NAMALWA (cell line): ENCODE measurements around the gene NEBL.
"Not testable (repeated sequence)": the region's sequence is repeated elsewhere in the genome, so short reads cannot be mapped to it uniquely, and the experiment has no call there.

Experiments
- DNase-seq: peaks from one replicate; pipeline ENCODE4 v3.0.0-alpha.2; 2015; ENCODE audit warnings: low spot score

Gene NEBL, protein sequence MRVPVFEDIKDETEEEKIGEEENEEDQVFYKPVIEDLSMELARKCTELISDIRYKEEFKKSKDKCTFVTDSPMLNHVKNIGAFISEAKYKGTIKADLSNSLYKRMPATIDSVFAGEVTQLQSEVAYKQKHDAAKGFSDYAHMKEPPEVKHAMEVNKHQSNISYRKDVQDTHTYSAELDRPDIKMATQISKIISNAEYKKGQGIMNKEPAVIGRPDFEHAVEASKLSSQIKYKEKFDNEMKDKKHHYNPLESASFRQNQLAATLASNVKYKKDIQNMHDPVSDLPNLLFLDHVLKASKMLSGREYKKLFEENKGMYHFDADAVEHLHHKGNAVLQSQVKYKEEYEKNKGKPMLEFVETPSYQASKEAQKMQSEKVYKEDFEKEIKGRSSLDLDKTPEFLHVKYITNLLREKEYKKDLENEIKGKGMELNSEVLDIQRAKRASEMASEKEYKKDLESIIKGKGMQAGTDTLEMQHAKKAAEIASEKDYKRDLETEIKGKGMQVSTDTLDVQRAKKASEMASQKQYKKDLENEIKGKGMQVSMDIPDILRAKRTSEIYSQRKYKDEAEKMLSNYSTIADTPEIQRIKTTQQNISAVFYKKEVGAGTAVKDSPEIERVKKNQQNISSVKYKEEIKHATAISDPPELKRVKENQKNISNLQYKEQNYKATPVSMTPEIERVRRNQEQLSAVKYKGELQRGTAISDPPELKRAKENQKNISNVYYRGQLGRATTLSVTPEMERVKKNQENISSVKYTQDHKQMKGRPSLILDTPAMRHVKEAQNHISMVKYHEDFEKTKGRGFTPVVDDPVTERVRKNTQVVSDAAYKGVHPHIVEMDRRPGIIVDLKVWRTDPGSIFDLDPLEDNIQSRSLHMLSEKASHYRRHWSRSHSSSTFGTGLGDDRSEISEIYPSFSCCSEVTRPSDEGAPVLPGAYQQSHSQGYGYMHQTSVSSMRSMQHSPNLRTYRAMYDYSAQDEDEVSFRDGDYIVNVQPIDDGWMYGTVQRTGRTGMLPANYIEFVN

DNA sequence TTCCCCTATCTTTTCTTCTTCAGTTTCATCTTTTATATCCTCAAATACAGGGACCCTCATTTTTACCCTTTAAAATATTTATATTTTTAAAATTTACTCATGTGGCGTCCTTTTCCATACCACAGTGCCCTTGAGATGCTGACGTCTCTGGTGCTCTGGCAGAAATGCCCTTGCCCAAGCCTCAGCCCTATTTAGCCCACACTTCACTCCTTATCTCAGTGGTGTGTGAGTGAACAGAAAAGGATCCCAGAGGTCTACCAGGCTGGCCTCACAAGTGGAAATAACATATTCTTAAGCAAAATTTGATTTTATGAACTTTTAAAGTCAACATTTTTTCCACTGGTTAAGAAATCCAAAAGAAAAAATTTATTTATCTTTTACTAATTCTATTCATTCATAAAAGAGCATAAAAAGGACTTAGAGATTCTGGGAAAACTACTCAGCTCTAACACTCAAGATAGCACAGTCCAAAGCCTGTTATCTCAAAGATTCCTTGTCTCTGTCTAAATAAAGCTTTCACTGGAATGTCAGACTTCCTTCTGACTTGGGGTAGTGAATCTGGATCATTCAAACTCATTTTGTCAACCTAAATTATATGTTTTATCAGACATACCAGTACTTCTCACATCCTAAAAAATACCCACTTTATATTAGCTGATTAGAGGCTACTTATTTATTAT lies at the start of gene NEBL:
Gene NEBL (minus strand): TSS at position 166 of the 680 bp plus-strand sequence. CDS start 106 bp downstream, at position 60.
- no peak for DNase-seq

DNA sequence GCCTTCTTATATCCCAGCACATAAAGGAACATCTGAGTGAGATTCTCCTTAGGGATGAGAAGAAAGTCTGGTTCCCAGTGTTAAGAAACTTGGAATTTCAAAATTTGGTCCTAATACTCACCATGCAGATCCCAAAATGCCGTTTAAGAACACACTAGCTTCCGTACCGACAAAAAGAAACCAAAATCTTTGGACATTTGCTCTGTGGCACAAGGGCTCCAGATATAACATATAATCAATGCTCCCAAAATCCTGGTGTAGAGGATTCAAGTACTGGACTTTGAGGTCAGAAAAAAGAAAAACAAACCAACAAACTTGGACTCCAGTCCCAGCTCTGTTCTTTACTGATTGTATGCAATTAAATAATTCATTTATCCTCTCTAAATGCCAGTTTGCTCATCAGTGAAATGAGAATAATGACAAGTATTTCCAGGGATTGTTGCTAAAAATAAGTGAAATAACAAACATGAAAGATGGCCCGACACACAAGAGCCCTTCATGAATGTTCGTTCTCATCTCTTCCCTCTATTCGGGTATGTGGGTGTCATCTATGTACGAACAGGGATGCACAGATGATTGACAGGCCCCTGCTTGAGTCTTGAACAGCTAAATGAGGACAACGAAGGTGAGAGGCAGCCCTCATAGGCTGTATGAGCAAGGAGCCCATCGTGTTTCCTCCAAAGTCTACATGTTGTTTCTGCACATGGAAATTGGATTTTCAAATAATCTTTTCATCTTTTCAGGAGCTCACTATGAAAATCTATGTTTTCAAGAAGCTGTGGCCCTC lies 48.6 kb upstream of the NEBL start:
- DNase-seq, result no peak

DNA sequence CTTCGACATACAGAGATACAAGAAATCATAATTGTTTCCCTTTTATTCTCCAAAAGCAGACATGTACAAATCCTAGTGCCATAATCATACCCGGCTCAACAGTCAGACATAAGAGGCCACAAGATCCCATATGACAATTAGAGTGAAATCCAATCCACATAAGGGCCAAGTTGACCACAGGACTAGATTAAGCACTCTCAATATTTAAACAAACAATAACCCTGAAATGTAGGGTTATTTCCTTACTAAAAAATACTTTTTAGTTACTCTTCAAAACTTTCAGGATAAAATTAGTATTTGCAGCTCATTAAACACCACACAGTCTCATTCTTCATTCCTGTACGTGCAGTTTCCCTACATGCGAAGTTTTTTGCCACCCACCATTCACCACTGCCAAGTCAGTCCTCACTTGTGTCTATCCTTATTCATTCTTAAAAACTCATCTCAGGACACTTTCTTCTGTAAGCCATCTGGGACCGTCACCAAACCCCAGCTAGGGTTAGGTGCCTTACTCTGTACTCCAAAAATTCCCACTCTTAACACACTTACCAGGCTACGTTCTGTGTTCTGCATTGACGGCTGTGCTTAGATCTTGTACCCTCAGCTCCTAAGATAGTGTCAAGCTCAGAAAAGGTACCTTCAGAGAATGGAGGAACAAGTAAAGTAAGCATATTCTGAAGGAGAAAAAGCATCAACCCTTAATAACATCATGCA lies 47.8 kb upstream of the NEBL start:
- DNase-seq, result no peak

DNA sequence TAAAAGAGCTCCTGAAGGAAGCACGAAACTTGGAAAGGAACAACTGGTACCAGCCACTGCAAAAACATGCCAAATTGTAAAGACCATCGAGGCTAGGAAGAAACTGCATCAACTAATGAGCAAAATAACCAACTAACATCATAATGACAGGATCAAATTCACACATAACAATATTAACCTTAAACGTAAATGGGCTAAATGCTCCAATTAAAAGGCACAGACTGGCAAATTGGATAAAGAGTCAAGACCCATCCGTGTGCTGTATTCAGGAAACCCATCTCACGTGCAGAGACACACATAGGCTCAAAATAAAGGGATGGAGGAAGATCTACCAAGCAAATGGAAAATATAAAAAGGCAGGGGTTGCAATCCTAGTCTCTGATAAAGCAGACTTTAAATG lies 42.3 kb upstream of the NEBL start:
- DNase-seq, result not testable (repeated sequence)

DNA sequence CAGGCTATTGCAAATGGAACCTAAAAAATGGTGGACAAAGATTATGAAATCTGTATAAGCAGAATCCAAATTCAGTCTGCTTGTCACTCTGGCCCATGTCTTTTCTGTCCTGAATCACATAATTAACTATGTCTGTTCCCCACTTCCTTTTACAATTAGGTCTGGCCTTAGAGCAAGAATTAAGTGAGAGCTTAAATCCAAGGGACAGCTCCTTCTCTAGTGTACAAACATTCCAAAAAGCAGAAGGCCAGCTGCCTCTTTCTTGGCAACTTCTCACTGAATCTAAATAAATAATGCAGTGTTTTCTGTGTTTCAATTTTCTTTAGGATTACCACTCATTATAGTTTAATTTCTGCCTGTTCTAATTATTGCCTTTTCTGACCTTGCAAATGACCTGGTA lies 39.3 kb upstream of the NEBL start:
- DNase-seq, result no peak

DNA sequence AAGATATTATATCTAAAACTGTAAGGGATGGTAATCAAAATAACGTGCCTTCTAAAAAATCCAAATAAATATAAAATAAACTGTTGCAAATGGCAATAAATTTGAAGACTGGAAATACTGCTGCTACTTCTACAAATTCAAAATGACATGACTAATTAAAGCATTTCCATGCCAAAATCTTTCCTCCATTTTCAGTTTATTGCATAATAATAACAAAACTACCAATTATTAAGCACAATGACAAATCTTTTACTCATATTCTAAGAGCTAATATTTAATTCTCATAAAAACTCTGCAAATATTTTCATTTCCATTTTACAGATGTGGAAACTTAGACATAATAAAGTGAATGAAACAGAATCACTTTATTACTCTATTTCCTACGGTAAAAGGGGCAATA lies 38.8 kb upstream of the NEBL start:
- DNase-seq, result no peak

DNA sequence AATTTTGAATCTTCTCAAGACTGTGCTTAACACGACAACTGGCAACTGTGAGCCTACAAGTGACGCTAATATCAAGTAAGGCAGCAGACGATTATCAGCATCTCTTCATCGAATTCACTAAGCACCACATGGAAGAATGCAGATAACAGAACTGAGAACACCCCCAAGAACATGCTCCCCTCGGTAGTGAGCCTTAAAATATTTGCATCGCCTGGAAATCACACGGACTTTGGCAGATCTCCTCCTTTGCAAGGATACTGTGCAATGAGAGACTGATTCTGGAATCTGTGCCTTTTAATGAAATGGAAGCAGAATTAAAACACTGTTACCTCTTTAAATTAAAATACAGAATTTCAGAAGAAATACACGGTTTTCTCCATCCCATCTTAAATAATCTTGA lies 38.2 kb upstream of the NEBL start:
- DNase-seq, result no peak

DNA sequence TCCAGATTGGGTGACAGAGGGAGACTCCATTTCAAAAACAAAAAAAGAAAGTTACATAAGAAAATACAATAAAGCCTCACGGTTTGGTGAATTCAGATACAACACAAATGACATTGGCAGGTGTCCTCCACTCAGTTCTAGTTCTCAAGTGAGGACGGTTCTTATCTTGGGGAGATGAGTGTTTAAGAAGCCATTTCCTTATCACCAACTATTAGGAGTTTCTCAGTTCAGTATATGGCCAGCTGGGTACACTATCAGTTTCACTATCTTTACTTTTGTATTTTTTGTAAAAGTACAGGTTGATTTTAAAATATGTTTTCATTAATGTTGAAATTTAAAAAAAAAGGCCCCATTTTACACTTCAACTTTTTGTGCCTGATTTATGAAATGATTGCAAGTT lies 36.6 kb upstream of the NEBL start:
- DNase-seq, result no peak

DNA sequence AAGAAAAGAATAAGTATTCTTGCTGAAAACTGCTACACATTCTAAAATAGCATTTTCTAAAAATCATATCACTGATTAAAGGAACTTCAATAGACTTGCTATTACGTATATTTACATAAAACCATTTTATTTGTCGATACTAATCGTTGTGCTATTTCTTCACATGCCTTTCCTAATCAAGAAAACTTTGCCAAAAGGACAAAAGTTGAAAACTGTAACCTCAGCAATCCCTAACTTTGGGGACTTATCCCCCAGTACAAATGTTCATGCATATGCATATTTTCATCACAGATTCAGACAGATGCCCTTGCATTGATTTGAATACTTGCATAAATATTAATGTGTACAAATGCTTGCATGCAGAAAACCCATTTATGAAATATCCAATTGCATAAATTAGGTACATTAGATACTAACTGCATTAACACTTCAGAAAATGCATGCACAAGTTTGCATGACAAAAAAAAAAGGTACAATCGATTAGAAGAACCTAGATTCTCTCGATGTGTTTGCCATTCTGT lies 35.6 kb upstream of the NEBL start:
- no peak for DNase-seq

DNA sequence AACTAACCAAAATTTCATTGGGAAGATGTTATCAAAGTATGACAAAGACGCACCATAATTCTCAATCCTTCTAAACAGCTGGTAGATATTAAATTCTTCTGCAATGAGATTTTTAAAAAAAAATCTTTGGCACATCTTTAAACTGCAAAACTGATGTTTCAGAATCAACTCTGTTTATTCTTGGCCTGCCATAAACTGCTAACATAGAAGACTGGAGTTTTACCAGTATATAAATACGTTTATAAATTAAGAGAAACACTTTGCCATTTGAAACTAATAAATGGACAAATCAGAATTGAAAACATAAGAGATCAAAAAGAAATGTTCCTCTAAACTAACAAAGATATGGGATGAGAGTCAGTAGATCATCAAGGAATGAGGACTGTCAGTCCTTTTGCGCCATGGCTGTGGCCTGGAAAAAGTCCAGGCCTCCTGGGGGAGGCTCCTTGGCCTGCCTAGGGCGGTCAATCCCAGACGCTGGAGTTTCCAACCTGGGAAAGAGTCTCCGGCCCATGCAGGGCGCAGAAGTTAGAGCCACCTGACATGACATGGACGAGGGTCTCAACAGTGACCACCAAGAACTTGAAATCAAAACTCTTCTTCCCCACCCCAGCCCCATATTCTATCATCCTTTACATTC lies 34.2 kb upstream of the NEBL start:
- DNase-seq, result no peak

DNA sequence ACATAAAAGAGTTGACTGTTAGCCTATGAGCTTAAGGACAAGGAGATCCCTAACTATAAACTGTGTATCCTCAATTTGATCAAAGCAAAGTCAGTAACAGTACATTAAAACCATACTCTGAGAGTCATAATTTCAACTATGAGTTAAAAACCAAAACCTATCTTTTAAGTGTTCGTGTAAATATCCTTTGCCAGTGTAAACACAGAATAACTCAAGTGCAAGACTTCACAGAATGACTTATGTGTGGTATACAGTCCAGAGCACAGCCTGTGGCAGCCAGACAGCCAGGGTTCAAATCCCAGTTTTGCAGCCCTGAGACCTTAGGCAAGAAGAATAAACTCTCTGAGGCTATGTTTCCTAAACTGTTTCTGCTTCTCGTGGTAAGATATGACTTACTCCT lies 30.3 kb upstream of the NEBL start:
- DNase-seq, result no peak

DNA sequence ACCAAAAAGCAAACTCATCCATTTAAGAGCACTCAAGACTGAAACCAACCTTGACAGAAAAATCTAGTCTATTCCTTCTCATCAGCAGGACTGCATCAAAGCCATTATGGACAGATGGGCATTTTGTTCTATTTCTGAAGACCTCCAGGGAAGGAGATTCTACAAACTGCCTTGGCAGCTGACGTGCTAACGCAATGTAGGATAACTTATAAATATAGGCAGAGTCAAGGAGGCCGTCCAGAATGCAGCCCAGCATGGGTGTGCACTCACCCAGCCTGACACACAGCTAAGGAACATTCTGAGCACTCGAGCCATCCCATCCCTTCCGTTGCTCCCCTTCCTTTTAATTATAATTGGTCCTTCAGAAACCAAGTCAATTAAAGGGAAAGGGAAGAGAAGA lies 25.3 kb upstream of the NEBL start:
- DNase-seq, result no peak

DNA sequence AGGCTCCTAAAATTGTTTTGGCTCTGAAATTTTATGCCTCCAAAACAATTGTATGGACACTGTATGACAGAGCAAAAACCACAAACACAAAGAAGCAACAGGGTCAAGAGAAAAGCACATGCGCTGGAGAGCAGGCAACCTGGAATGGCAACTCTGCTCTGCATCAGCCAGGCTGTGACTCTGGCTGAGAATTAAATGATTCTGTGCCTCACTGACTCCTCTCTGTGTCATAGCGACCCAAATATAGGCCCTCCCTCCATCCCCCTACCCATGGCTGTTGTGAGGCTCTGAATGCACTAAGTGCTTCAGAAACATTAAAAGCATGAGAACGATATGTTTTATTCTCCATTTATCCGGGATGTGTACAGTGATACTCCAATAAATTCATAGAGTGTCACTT lies 24.9 kb upstream of the NEBL start:
- DNase-seq, result no peak

DNA sequence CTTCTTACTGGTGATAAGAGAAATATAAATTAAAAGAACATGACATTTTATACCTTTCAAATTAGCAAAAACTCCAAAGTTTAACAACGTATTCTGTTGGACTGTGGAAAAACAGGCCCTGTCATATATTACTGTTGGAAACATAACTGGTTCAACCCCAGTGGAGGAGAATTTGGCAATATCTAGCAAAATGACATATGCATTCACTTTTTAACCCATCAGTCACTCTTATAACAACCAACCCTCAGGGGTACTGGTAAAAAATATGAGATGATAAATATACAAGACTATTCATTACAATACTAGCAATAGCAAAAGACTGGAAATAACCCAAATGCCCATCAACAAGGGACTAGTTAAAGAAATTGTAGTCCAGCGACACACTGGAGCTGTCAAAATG lies 22.9 kb upstream of the NEBL start:
- no peak for DNase-seq

DNA sequence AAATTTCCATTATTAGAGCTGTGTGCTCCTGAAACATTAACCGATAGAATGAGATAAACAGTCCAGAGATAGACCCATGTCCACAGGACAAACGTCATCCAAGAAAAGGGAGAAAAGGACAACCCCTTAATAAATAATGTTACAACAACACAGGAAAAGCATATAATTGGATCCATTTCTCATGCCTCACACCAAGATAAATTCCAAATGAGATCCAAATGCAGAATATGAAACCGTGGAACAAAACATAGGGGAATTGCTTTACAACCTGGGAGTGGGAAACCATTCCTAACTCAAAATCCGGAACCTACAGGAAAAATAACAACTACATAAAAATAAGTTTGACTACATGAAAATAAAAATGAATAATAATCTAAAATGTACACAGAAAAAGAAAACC lies 22.4 kb upstream of the NEBL start:
- DNase-seq, result no peak

DNA sequence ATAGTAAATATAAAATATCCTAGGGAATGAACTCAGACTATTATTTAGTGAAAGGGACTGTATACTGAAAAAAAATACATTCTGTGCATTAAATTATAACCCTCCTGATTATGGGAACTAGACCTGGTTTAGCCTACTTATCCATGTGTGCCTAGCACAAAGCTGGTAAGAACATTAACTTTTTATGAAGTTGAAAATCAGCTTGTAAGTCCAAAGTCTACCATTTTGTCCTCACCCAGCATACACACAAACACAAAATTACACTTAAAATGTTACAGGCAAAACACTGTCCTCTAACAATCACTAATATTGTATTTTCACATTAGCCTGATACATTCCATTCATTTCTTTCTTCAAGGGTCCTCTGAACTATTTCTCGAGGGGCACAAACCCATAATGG lies 19.9 kb upstream of the NEBL start:
- DNase-seq, result no peak

DNA sequence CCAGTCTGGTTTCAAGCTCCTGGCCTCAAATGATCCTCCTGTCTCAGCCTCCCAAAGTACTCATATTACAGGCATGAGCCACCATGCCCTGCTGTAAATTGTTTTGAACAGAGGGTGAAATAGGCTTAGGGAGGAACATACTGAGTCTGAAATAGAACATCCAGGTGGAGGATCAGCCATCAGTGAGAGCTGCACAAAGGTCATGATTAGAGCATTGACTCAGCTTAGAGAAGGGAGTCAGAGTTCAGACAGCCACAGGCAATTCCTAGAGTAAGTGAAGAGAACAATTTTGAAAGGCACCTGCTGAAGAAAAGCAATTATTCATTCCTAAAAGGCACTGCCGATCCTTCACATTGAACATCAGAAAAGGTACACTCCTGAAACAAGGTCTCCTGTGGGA lies 15.9 kb upstream of the NEBL start:
- DNase-seq, result no peak

DNA sequence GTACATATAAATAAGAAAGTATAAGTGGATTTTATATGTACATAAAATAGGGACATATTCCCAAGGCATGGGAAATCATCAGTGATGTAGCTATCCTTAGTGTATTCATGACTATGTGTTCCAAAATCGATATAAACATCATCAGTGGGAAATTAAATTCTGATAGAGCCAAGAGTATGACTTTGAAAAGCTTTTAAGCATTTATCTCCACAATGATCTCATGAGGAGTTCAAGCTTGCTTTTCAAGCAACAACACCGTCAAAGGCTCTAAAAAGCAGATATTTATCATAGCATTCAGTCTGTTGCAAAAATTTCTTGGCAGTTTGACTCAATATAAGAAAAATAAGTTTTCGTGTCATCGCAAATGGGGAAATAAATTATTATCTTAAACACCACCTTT lies 14.5 kb upstream of the NEBL start:
- no peak for DNase-seq

DNA sequence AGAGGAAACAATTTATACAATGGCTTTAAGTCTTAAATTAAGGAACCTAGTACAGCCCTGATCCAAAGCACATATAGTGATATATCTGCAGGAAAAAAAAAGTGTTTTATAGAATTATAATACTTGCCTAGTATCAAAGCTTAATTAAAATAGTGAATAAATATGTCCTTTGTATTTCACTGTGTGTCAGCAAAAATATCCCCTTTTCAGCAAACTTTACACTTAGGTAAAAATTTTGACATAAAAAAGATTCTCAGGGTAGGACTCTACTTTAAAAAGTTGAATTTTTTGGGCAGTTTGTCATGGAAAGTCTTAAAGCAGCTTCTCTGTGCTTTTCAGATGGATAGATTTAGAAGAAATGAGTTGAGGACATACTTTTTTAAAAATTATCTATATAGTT lies 12.7 kb upstream of the NEBL start:
- no peak for DNase-seq

DNA sequence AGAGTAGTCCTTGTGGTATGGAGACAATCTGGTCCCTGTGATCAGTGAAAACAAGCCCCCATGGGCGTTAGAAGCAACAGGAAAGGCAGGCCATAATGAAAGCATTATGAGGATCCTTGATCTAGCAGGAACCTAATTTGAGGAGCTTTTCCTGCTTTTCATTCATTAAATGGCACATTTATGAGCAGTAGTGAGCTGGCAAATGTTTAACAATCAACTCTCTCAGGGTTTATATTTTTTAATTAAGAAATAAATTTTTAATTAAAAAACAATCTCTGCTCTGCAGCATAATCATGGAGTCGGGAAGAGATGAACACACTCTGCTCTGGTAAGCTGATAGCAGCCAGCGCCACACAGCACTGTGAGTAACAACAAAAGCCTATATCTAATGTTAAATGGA lies 11.3 kb upstream of the NEBL start:
- no peak for DNase-seq
